NB4 (cell line): Measurements from ENCODE around the gene KIF22.

Experiments
- POLR2A ChIP-seq: IDR thresholded peaks from 2 replicates; pipeline ENCODE4 v1.6.1; 2011; ENCODE audit warnings: mild to moderate bottlenecking; ENCODE audit not compliant: insufficient read length; ENCODE audit errors: extremely low read depth
- TF ChIP-seq, protein P1 (sequence below): IDR thresholded peaks from 2 replicates; pipeline ENCODE4 v1.6.1; 2011; ENCODE audit warnings: low read depth, low read length
- TF ChIP-seq, protein P2 (sequence below): IDR thresholded peaks from one replicate; pipeline ENCODE4 v1.5.1; 2012; ENCODE audit warnings: low read depth, low read length

DNA sequence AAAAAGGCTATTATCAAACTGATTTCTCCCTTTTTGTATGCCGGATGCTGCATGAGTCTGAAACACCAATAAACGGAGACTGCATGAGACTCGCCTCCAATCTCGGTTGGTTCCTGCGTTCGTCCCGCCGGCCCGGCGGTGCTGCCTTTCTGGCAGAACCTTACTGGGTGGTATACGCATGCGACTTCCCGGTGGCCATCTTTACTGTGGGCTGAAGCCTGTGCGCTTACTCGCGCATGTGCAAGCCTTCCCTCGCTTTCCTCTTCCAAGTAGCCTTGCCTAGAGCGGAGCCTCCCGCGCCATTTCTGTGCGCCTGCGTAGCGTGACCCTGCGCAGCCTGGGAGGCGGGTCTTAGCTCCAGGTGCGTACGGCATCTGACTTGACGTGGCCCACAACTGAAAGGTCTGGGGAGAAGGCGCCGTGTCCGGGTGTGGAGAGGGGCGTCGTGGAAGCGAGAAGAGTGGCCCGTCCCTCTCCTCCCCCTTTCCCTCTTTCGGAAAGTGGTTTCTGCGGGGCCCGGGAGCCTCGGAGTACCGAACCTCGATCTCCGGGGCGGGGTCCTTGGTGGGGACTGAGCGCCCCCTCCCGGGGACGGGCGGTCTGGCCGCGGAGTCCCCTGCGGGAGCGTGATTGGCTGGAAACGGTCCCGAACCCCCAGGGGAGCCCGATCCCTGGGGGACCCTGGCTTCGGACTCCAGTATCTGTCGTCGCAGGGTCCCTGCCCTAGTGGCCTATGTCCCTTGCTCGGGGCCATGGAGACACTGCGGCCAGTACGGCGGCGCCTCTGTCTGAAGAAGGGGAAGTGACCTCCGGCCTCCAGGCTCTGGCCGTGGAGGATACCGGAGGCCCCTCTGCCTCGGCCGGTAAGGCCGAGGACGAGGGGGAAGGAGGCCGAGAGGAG is 25.5 kb downstream of the KIF22 start, which contains the start of gene PAGR1:
- TF ChIP-seq, protein P1, sequence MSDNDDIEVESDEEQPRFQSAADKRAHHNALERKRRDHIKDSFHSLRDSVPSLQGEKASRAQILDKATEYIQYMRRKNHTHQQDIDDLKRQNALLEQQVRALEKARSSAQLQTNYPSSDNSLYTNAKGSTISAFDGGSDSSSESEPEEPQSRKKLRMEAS = peak; percentile 93
- peak; percentile 77 for TF ChIP-seq POLR2A
- TF ChIP-seq, protein P2, sequence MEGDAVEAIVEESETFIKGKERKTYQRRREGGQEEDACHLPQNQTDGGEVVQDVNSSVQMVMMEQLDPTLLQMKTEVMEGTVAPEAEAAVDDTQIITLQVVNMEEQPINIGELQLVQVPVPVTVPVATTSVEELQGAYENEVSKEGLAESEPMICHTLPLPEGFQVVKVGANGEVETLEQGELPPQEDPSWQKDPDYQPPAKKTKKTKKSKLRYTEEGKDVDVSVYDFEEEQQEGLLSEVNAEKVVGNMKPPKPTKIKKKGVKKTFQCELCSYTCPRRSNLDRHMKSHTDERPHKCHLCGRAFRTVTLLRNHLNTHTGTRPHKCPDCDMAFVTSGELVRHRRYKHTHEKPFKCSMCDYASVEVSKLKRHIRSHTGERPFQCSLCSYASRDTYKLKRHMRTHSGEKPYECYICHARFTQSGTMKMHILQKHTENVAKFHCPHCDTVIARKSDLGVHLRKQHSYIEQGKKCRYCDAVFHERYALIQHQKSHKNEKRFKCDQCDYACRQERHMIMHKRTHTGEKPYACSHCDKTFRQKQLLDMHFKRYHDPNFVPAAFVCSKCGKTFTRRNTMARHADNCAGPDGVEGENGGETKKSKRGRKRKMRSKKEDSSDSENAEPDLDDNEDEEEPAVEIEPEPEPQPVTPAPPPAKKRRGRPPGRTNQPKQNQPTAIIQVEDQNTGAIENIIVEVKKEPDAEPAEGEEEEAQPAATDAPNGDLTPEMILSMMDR = peak; percentile 79
